ENCODE measurements around the gene FHOD1. TPM values are rescaled to one million over a fixed set of nuclear protein-coding genes. Genes with fewer than 3 reads are reported as not detected.
A peak's percentile ranks its signal among the peaks of the same experiment; 100 is the strongest.

Gene FHOD1
- total and polyA plus RNA-seq, 2 of the 4 experiments (the other 2 are of a cell fraction) = 13.8 to 64.0 TPM

GRCh38 chr16:67183284-67183626, 64.0 kb downstream of the FHOD1 start:
- H3K18ac ChIP-seq (ENCODE audit: low read depth, low read length) = no peak overlapping the region
- H2BK5ac ChIP-seq (ENCODE audit: low read depth, low read length, poor library complexity, severe bottlenecking) = peak overlapping the region; percentile 2
- peaks cover 13% of the 10 kb centered on the region for H3K4me1 ChIP-seq (ENCODE audit: control insufficient read depth, insufficient read depth, low read length)
- peak overlapping the region; percentile 3; the same call in 1 of the 3 replicates for H2BK15ac ChIP-seq (ENCODE audit: low read depth, low read length)
- H2BK20ac ChIP-seq (ENCODE audit: low read depth, low read length) = no peak overlapping the region
- 0% methylated on average over 2 of the region's 11 CpGs; no CpG with 5 or more reads in 1 of the 2 experiments for WGBS, 2 experiments (ENCODE audit: extremely low coverage in 2 of 2, insufficient read length in 1 of 2)
- H4K91ac ChIP-seq (ENCODE audit: insufficient read depth, low read depth, low read length) = peak overlapping the region; percentile 46; the same call in 1 of the 2 replicates
- no TSS peak for BruUV-seq (replicated peaks)
- H3K79me1 ChIP-seq (ENCODE audit: low read depth in 1 of 2, low read length in 2 of 2) = peaks cover 19 to 35% of the 10 kb centered on the region in 2 experiments
- H3K27ac ChIP-seq (ENCODE audit: insufficient read depth, low read length) = peak overlapping the region; percentile 7; the same call in 1 of the 2 replicates
- H3K27me3 ChIP-seq (ENCODE audit: control insufficient read depth, insufficient read depth, low read length) = no peaks in the 10 kb centered on the region
- peak overlapping the region; percentile 11; the same call in 1 of the 2 replicates for H3K9ac ChIP-seq (ENCODE audit: low read depth, low read length)
- H3K36me3 ChIP-seq (ENCODE audit: control insufficient read depth, insufficient read depth, low read length) = no peaks in the 10 kb centered on the region; the same call in 1 of the 2 replicates
- TF ChIP-seq RAD21 (IDR thresholded peaks at IDR 0.05; ENCODE audit: low read length) (no peak), POLR2A (IDR thresholded peaks at IDR 0.05; ENCODE audit: low read depth, low read length) (no peak), RFX5 (IDR thresholded peaks at IDR 0.05; ENCODE audit: low read depth, low read length) (no peak), SMC3 (IDR thresholded peaks at IDR 0.05; ENCODE audit: low read depth, low read length) (no peak)
- TF ChIP-seq, protein P1, sequence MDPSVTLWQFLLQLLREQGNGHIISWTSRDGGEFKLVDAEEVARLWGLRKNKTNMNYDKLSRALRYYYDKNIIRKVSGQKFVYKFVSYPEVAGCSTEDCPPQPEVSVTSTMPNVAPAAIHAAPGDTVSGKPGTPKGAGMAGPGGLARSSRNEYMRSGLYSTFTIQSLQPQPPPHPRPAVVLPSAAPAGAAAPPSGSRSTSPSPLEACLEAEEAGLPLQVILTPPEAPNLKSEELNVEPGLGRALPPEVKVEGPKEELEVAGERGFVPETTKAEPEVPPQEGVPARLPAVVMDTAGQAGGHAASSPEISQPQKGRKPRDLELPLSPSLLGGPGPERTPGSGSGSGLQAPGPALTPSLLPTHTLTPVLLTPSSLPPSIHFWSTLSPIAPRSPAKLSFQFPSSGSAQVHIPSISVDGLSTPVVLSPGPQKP (IDR thresholded peaks at IDR 0.05; ENCODE audit: borderline replicate concordance, low read depth, low read length) = no peak
- peak overlapping the region; percentile 62 for H3K4me3 ChIP-seq (ENCODE audit: insufficient read depth, low read depth, low read length)
- peak overlapping the region; percentile 88 for H3K14ac ChIP-seq (replicated peaks; ENCODE audit: low read depth, low read length)
- H3K9me3 ChIP-seq (ENCODE audit: control insufficient read depth, insufficient read depth, low read length) = no peaks in the 10 kb centered on the region
- in situ Hi-C loops (cut with MboI; ENCODE audit: low sequenced_read_pairs) = no loop called here
- POLR2A ChIA-PET (ENCODE audit: unreplicated experiment) = no interaction called here
- H2AFZ ChIP-seq (replicated peaks; ENCODE audit: low read length, poor library complexity) = peak overlapping the region; percentile 97
- ATAC-seq (ENCODE audit: low read depth) (no peak), DNase-seq (no peak)
- peaks cover 13% of the 10 kb centered on the region for H3K9me1 ChIP-seq (ENCODE audit: insufficient read depth, low read length)
- peak overlapping the region; percentile 66; the same call in 1 of the 2 replicates for H3K23ac ChIP-seq (ENCODE audit: low read depth, low read length)
- H2AK9ac ChIP-seq (replicated peaks; ENCODE audit: low read depth, low read length, poor library complexity) = peak overlapping the region; percentile 68
- H4K8ac ChIP-seq (ENCODE audit: low read depth in 2 of 2, low read length in 2 of 2) = peak overlapping the region; percentile 36 to 78
- intact Hi-C loops (cut with micrococcal nuclease) = loop anchor here (10.0 kb wide), 1 partner anchor 168 kb away; no protein-coding TSS in a partner anchor
- H3K4me2 ChIP-seq (ENCODE audit: low read depth, low read length) = peak overlapping the region; percentile 63
- dilution Hi-C loops (cut with HindIII; ENCODE audit: low sequenced_read_pairs, unreplicated experiment) = no loop called here
- CTCF ChIA-PET = no interaction called here
- H3K4ac ChIP-seq (ENCODE audit: low read depth, low read length) = peak overlapping the region; percentile 72
- peak overlapping the region; percentile 28 for H2BK120ac ChIP-seq (ENCODE audit: low read depth, low read length)
- peak overlapping the region; percentile 5; the same call in 1 of the 2 replicates for H3K56ac ChIP-seq (ENCODE audit: extremely low read depth, insufficient read depth, low read length)
- H2AK5ac ChIP-seq (ENCODE audit: low read depth, low read length) = peak overlapping the region; percentile 11; the same call in 1 of the 2 replicates
- no peak overlapping the region for H4K5ac ChIP-seq (ENCODE audit: low read depth, low read length)
- H4K20me1 ChIP-seq (ENCODE audit: insufficient read depth, low read length) = peaks cover 24% of the 10 kb centered on the region
